PC-9 (cell line): ENCODE results near the gene SLAMF1.

Experiments
- EZH2 ChIP-seq: fragments of 200-600 bp; sonication (generic); IDR thresholded peaks from 2 replicates; pipeline ENCODE4 v1.8.0; 2017; ENCODE audit warnings: antibody characterized with exemption, low read depth
- TF ChIP-seq, protein P1 (sequence below): fragments of 200-600 bp; sonication (generic); conservative IDR thresholded peaks from 2 replicates; pipeline ENCODE4 v1.6.1; 2017; ENCODE audit warnings: mixed run types, antibody characterized with exemption, mild to moderate bottlenecking, moderate library complexity

GRCh38 chr1:160560045-160560705 lies 86.7 kb downstream of the SLAMF1 start:
- TF ChIP-seq, protein P1, sequence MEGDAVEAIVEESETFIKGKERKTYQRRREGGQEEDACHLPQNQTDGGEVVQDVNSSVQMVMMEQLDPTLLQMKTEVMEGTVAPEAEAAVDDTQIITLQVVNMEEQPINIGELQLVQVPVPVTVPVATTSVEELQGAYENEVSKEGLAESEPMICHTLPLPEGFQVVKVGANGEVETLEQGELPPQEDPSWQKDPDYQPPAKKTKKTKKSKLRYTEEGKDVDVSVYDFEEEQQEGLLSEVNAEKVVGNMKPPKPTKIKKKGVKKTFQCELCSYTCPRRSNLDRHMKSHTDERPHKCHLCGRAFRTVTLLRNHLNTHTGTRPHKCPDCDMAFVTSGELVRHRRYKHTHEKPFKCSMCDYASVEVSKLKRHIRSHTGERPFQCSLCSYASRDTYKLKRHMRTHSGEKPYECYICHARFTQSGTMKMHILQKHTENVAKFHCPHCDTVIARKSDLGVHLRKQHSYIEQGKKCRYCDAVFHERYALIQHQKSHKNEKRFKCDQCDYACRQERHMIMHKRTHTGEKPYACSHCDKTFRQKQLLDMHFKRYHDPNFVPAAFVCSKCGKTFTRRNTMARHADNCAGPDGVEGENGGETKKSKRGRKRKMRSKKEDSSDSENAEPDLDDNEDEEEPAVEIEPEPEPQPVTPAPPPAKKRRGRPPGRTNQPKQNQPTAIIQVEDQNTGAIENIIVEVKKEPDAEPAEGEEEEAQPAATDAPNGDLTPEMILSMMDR: no peak
- no peak for TF ChIP-seq EZH2
